Caco-2 (cell line): ENCODE measurements around the gene PRAC2. TPM values are rescaled to one million over a fixed set of nuclear protein-coding genes. Genes with fewer than 3 reads are reported as not detected.

ENCODE experiments used
- Bru-seq: library from RNA; stranded (reverse); fragments of 400-500 nt; gene quantifications from one replicate; lab custom pipeline; 2021; lab: Mats Ljungman, UMichigan
- BruChase-seq, 2 experiments: library from RNA; stranded (reverse); fragments of 400-500 nt; gene quantifications; one replicate each; lab custom pipeline; 2021; lab: Mats Ljungman, UMichigan
- BruUV-seq: library from RNA; stranded (reverse); fragments of 400-500 nt; replicated peaks from 2 replicates; lab custom pipeline; 2021; lab: Mats Ljungman, UMichigan
- CTCF ChIA-PET: fragments of 300-600 bp; sonication (Branson Sonifier 250); formaldehyde crosslinking; loops from one replicate; lab custom pipeline; 2022; ENCODE audit warnings: antibody characterized with exemption; lab: Charles Lee
- POLR2A ChIA-PET: fragments of 300-600 bp; sonication (Branson Sonifier 250); formaldehyde crosslinking; loops from one replicate; lab custom pipeline; 2022; ENCODE audit warnings: antibody characterized with exemption; lab: Charles Lee
- DNase-seq, 2 experiments: peaks; one replicate each; pipeline versions ENCODE4 v3.0.0 to v3.0.0-alpha.2; 2020 to 2022
- H3K27me3 ChIP-seq: replicated peaks from 2 replicates; pipeline ENCODE4 v1.6.0; 2011; ENCODE audit warnings: low read length; ENCODE audit not compliant: control insufficient read depth, insufficient read depth
- H3K36me3 ChIP-seq: 2 replicates; pipeline ENCODE4 v1.5.1; 2011; ENCODE audit warnings: low read length; ENCODE audit not compliant: control insufficient read depth, insufficient read depth
- H3K4me1 ChIP-seq: fragments of 250-450 bp; sonication (Bioruptor Pico); 2 replicates; pipeline ENCODE4 v1.5.1; 2020; ENCODE audit warnings: mild to moderate bottlenecking
- H3K4me3 ChIP-seq: 2 replicates; pipeline ENCODE4 v1.5.1; 2011; ENCODE audit warnings: low read depth, mild to moderate bottlenecking, control low read depth, low read length
- H3K9me3 ChIP-seq: fragments of 250-450 bp; sonication (Bioruptor Pico); 2 replicates; pipeline ENCODE4 v1.5.1; 2020; ENCODE audit warnings: mild to moderate bottlenecking, moderate library complexity
- H3K27ac Mint-ChIP-seq: one replicate; pipeline ENCODE4 v1.8.0; 2022; ENCODE audit warnings: mixed read lengths; ENCODE audit not compliant: unreplicated experiment
- H3K27me3 Mint-ChIP-seq: one replicate; pipeline ENCODE4 v1.8.0; 2022; ENCODE audit warnings: mixed read lengths; ENCODE audit not compliant: insufficient read depth, unreplicated experiment
- H3K36me3 Mint-ChIP-seq: one replicate; pipeline ENCODE4 v1.8.0; 2022; ENCODE audit warnings: mild to moderate bottlenecking, mixed read lengths; ENCODE audit not compliant: insufficient read depth, unreplicated experiment
- H3K4me1 Mint-ChIP-seq: one replicate; pipeline ENCODE4 v1.8.0; 2022; ENCODE audit warnings: low read depth, mixed read lengths; ENCODE audit not compliant: unreplicated experiment
- H3K4me3 Mint-ChIP-seq: one replicate; pipeline ENCODE4 v1.8.0; 2022; ENCODE audit warnings: mild to moderate bottlenecking, moderate library complexity, mixed read lengths; ENCODE audit not compliant: unreplicated experiment
- H3K9me3 Mint-ChIP-seq: one replicate; pipeline ENCODE4 v1.8.0; 2022; ENCODE audit warnings: mixed read lengths; ENCODE audit not compliant: unreplicated experiment
- intact Hi-C: fragments of 100-400 bp; cut with micrococcal nuclease; formaldehyde crosslinking; loops from one replicate; pipeline ENCODE4 v1.10.0; 2022; ENCODE audit not compliant: unreplicated experiment
- long read RNA-seq: library from polyadenylated mRNA; stranded (forward); transcript quantifications from one replicate; pipeline ENCODE4 v2.0.0, GENCODE V29; 2022
- total RNA-seq: library from RNA; stranded (reverse); gene quantifications from 2 replicates; pipeline ENCODE4 v1.2.3, GENCODE V29; 2022
- TF ChIP-seq, protein P1 (sequence below), 2 experiments: fragments of 200-600 bp in 1 of 2; IDR thresholded peaks; 1 replicate in 1 of 2; 2 replicates in 1 of 2; pipeline versions ENCODE4 v1.5.1 to v1.8.0; 2011 to 2022; ENCODE audit warnings: antibody characterized with exemption in 1 of 2, control low read depth in 1 of 2, inconsistent platforms in 1 of 2, low read depth in 1 of 2, low read length in 1 of 2, mild to moderate bottlenecking in 1 of 2, moderate library complexity in 1 of 2; ENCODE audit not compliant: insufficient read depth in 1 of 2, severe bottlenecking in 1 of 2, unreplicated experiment in 1 of 2

The PRAC2 gene
- total RNA-seq = not detected in 2 replicates
- Bru-seq, nascent RNA = percentile 20 among the genes with signal in this experiment
- not detected for BruChase-seq, experiment 1, labeled RNA remaining after a 2-hour chase
- not detected for BruChase-seq, experiment 2, labeled RNA remaining after a 6-hour chase
- long read RNA-seq = 0 reads

DNA sequence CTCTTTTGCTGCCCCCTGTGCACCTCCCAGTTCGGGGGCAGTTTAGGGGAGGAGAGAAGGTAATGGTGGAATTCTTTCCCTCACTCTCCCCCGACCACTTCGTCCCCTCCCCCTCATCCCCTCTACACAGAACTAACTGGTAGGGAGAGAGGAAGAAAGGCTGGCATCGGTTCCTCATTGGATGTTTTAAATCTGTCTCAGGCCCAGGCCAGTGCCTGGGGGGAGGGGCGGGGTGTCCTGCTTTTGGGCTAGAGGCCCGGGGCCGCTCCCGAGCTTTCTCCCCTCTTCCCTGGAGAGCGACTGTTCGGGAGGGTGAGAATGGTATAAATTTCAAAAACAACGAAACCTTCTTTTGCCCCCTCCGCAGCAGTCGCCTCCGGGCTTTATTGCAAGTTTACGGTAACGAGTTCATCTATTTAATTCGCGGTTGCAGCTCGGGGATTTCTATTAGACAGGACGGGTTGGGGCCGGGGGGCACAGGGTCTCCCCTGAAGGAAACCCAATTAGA is at the start of gene PRAC2:
Gene PRAC2, plus strand, starts transcription at position 271 of the 508 bp plus-strand sequence. CDS start 1,226 bp downstream, outside the sequence.
- no peaks in the 10 kb centered on the region; the same call in none of the 2 replicates for H3K27me3 ChIP-seq
- Mint-ChIP-seq H3K36me3 (no peaks in the 10 kb centered on the region), H3K27ac (no peak within 1 kb of the TSS), H3K4me1 (no peaks in the 10 kb centered on the region), H3K27me3 (no peaks in the 10 kb centered on the region), H3K4me3 (no peak within 1 kb of the TSS), H3K9me3 (no peaks in the 10 kb centered on the region)
- no TSS peak for BruUV-seq
- intact Hi-C loops = no loop called here
- peaks cover 20% of the 10 kb centered on the region for H3K4me1 ChIP-seq
- no peak for DNase-seq
- POLR2A ChIA-PET = interaction anchor here (0.7 kb wide), 1 partner anchor 1764 kb away, joined by 4 read pairs; no protein-coding TSS in a partner anchor
- no peaks in the 10 kb centered on the region for H3K9me3 ChIP-seq
- no peak within 1 kb of the TSS for H3K4me3 ChIP-seq
- H3K36me3 ChIP-seq = no peaks in the 10 kb centered on the region
- TF ChIP-seq, protein P1, sequence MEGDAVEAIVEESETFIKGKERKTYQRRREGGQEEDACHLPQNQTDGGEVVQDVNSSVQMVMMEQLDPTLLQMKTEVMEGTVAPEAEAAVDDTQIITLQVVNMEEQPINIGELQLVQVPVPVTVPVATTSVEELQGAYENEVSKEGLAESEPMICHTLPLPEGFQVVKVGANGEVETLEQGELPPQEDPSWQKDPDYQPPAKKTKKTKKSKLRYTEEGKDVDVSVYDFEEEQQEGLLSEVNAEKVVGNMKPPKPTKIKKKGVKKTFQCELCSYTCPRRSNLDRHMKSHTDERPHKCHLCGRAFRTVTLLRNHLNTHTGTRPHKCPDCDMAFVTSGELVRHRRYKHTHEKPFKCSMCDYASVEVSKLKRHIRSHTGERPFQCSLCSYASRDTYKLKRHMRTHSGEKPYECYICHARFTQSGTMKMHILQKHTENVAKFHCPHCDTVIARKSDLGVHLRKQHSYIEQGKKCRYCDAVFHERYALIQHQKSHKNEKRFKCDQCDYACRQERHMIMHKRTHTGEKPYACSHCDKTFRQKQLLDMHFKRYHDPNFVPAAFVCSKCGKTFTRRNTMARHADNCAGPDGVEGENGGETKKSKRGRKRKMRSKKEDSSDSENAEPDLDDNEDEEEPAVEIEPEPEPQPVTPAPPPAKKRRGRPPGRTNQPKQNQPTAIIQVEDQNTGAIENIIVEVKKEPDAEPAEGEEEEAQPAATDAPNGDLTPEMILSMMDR (IDR thresholded peaks at IDR 0.05; ENCODE audit: insufficient read depth in 1 of 2, low read depth in 1 of 2, low read length in 1 of 2, severe bottlenecking in 1 of 2, unreplicated experiment in 1 of 2) = no peak
- CTCF ChIA-PET = interaction anchor here (0.8 to 7.4 kb wide), 8 partner anchors 51 to 170 kb away, joined by 3 to 163 read pairs (median 12); partner anchors contain the start of genes ATP5MC1 and HOXB9

DNA sequence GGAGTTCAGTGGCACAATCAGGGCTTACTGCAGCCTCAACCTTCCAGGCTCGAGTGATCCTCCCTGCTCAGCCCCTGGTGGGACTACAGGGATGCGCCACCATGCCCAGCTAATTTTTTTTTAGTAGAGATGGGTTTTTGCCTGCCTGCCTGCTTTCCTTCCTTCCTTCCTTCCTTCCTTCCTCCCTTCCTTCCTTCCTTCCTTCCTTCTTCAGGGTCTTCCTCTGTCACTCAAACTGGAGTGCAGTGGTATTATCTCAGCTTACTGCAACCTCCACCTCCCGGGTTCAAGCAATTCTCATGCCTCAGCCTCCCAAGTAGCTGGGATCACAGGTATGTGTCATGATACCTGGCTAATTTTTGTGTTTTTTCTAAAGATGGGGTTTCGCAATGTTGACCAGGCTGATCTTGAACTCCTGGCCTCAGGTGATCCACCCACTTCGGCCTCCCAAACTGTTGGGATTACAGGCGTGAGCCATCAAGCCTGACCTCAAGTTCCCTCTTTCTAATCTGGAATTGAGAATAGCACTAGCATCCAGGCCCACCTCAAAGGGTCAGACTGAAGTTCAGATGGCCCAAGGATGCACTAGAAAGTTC is 45.9 kb upstream of the PRAC2 start:
- H3K27me3 Mint-ChIP-seq = peaks cover 8% of the 10 kb centered on the region
- no peaks in the 10 kb centered on the region for H3K9me3 ChIP-seq
- POLR2A ChIA-PET = no interaction called here
- H3K36me3 ChIP-seq = no peaks in the 10 kb centered on the region
- TF ChIP-seq, protein P1 (IDR thresholded peaks at IDR 0.05; ENCODE audit: insufficient read depth in 1 of 2, low read depth in 1 of 2, low read length in 1 of 2, severe bottlenecking in 1 of 2, unreplicated experiment in 1 of 2) = no peak
- H3K36me3 Mint-ChIP-seq = no peaks in the 10 kb centered on the region
- CTCF ChIA-PET = interaction anchor here (0.6 to 4.5 kb wide), 5 partner anchors 16 to 201 kb away, joined by 3 to 73 read pairs (median 4); no protein-coding TSS in a partner anchor
- no peaks in the 10 kb centered on the region for H3K9me3 Mint-ChIP-seq
- H3K4me1 Mint-ChIP-seq = no peaks in the 10 kb centered on the region
- H3K4me1 ChIP-seq = no peaks in the 10 kb centered on the region
- intact Hi-C loops = loop anchor here (10.0 kb wide), 1 partner anchor 358 kb away; no protein-coding TSS in a partner anchor
- no peak overlapping the region for H3K27ac Mint-ChIP-seq
- H3K4me3 Mint-ChIP-seq = no peak overlapping the region
- DNase-seq = peak in 1 of 2 experiments; percentile 37
- BruUV-seq = no TSS peak
- no peak overlapping the region for H3K4me3 ChIP-seq
- no peaks in the 10 kb centered on the region for H3K27me3 ChIP-seq
